H1 (cell line): ENCODE results near the gene METTL14. TPM values are rescaled to one million over a fixed set of nuclear protein-coding genes. Genes with fewer than 3 reads are reported as not detected.

Experiments
- POLR2AphosphoS5 ChIP-seq: IDR thresholded peaks from 2 replicates; pipeline ENCODE4 v1.6.1; 2011; ENCODE audit warnings: low read depth, low read length
- SUZ12 ChIP-seq: fragments of 200-600 bp; sonication (generic); IDR thresholded peaks from 2 replicates; pipeline ENCODE4 v1.6.1; 2012; ENCODE audit warnings: mild to moderate bottlenecking, inconsistent platforms, low read length, moderate library complexity, mixed read lengths
- polyA plus RNA-seq, 7 experiments: library from polyadenylated mRNA; depleted of rRNA in 3 of 7; stranded (reverse) in 5 of 7; unstranded in 2 of 7; fragments of >200 nt in 5 of 7; fragments of 200-250 nt in 2 of 7; gene quantifications; 1 replicate in 5 of 7; 2 replicates in 1 of 7; 4 replicates in 1 of 7; pipeline versions ENCODE4 v1.2.1 to v1.2.3, GENCODE V29; 2011 to 2013; ENCODE audit warnings: missing spikeins in 2 of 7, mixed read lengths in 2 of 7
- total RNA-seq: library from RNA; stranded (reverse); fragmentation: NEBNext Ultra II Directional; extraction: Animal tissue kit (Norgen Biotek cat#: 25700); gene quantifications from 2 replicates; pipeline ENCODE4 v1.2.1, GENCODE V29; 2021
- TF ChIP-seq, protein P1 (sequence below), 3 experiments: IDR thresholded peaks; 1 replicate in 2 of 3; 2 replicates in 1 of 3; pipeline versions ENCODE4 v1.5.1 to v1.6.1; 2011; ENCODE audit warnings: low read length in 3 of 3, mild to moderate bottlenecking in 3 of 3, inconsistent platforms in 2 of 3, low read depth in 1 of 3, moderate library complexity in 1 of 3; ENCODE audit not compliant: insufficient read depth in 1 of 3; ENCODE audit errors: control extremely low read depth in 1 of 3

The METTL14 gene
- total and polyA plus RNA-seq, 2 of the 8 experiments (the other 6 are each of a cell fraction or from before 2014, with no cell fraction given), result 8.8 to 57.3 TPM

DNA sequence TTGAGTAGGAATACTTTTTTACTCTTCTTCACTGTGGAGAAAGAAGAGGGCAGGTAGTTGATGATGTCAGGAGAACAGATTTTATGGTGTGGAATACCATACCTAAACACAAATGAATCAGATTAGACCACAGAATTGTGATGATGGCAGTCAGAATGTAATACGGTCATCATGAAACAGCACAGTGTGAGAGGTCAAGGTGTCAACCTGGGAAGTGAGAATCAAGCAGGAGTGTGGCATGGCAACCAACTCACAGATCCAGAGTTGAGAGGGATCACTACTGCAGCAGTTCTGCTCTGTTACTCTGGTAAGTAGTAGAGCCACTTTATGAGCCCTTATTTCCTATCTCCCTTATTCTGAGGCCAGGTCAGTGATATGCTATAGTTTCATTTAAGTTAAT is 27.7 kb downstream of the METTL14 start (continued):
- TF ChIP-seq POLR2AphosphoS5 (no peak), SUZ12 (no peak)
- TF ChIP-seq, protein P1, sequence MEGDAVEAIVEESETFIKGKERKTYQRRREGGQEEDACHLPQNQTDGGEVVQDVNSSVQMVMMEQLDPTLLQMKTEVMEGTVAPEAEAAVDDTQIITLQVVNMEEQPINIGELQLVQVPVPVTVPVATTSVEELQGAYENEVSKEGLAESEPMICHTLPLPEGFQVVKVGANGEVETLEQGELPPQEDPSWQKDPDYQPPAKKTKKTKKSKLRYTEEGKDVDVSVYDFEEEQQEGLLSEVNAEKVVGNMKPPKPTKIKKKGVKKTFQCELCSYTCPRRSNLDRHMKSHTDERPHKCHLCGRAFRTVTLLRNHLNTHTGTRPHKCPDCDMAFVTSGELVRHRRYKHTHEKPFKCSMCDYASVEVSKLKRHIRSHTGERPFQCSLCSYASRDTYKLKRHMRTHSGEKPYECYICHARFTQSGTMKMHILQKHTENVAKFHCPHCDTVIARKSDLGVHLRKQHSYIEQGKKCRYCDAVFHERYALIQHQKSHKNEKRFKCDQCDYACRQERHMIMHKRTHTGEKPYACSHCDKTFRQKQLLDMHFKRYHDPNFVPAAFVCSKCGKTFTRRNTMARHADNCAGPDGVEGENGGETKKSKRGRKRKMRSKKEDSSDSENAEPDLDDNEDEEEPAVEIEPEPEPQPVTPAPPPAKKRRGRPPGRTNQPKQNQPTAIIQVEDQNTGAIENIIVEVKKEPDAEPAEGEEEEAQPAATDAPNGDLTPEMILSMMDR (IDR thresholded peaks at IDR 0.05; ENCODE audit: control extremely low read depth in 1 of 3, insufficient read depth in 1 of 3, low read depth in 1 of 3, low read length in 3 of 3), result no peak
